Keratinocyte (primary cell): ENCODE data around the gene MRTO4. TPM values are rescaled to one million over a fixed set of nuclear protein-coding genes. Genes with fewer than 3 reads are reported as not detected.

Source experiments
- DNase-seq: peaks from one replicate; pipeline ENCODE4 v3.0.0-alpha.2; 2011; ENCODE audit warnings: low read depth, missing footprints, low spot score
- FAIRE-seq: peaks from 2 replicates; lab custom pipeline; 2011; peaks lifted over from hg19 to GRCh38; lab: Jason Lieb, UNC
- H2AFZ ChIP-seq: 2 replicates; pipeline ENCODE4 v1.6.0; 2012; ENCODE audit warnings: low read length, control low read depth, inconsistent platforms; ENCODE audit not compliant: control insufficient read depth
- H3K27ac ChIP-seq: 2 replicates; pipeline ENCODE4 v1.5.1; 2011; ENCODE audit warnings: low read length; ENCODE audit not compliant: control insufficient read depth, insufficient read depth
- H3K27me3 ChIP-seq: 3 replicates; pipeline ENCODE4 v1.6.0; 2011; ENCODE audit warnings: low read length; ENCODE audit not compliant: control insufficient read depth, insufficient read depth; ENCODE audit errors: extremely low read depth
- H3K36me3 ChIP-seq, 2 experiments: 2 replicates in 1 of 2; 3 replicates in 1 of 2; pipeline ENCODE4 v1.5.1; 2011; ENCODE audit warnings: low read length in 2 of 2, mild to moderate bottlenecking in 1 of 2; ENCODE audit not compliant: control insufficient read depth in 2 of 2, insufficient read depth in 2 of 2; ENCODE audit errors: extremely low read depth in 1 of 2
- H3K4me1 ChIP-seq: 3 replicates; pipeline ENCODE4 v1.5.1; 2011; ENCODE audit warnings: low read length; ENCODE audit not compliant: control insufficient read depth, insufficient read depth; ENCODE audit errors: extremely low read depth
- H3K4me2 ChIP-seq: 3 replicates; pipeline ENCODE4 v1.6.0; 2011; ENCODE audit warnings: low read depth, low read length; ENCODE audit not compliant: control insufficient read depth, insufficient read depth; ENCODE audit errors: extremely low read depth
- H3K4me3 ChIP-seq, 3 experiments: fragments of 200-600 bp in 1 of 3; sonication (generic) in 1 of 3; 2 replicates in 2 of 3; 3 replicates in 1 of 3; pipeline ENCODE4 v1.5.1; 2011 to 2016; ENCODE audit warnings: low read length in 3 of 3, mild to moderate bottlenecking in 3 of 3, control low read depth in 2 of 3, inconsistent platforms in 1 of 3, low read depth in 1 of 3, mixed read lengths in 1 of 3, mixed run types in 1 of 3, moderate library complexity in 1 of 3; ENCODE audit not compliant: control insufficient read depth in 2 of 3, insufficient read depth in 2 of 3; ENCODE audit errors: extremely low read depth in 1 of 3
- H3K79me2 ChIP-seq: 2 replicates; pipeline ENCODE4 v1.6.0; 2012; ENCODE audit warnings: low read length; ENCODE audit not compliant: control insufficient read depth, insufficient read depth
- H3K9ac ChIP-seq: 3 replicates; pipeline ENCODE4 v1.6.0; 2011; ENCODE audit warnings: low read length; ENCODE audit not compliant: control insufficient read depth, insufficient read depth; ENCODE audit errors: extremely low read depth
- H3K9me1 ChIP-seq: 3 replicates; pipeline ENCODE4 v1.6.0; 2011; ENCODE audit warnings: low read length; ENCODE audit not compliant: control insufficient read depth, insufficient read depth; ENCODE audit errors: extremely low read depth
- H3K9me3 ChIP-seq: 2 replicates; pipeline ENCODE4 v1.5.1; 2012; ENCODE audit warnings: low read depth, low read length; ENCODE audit not compliant: control insufficient read depth
- H4K20me1 ChIP-seq: 3 replicates; pipeline ENCODE4 v1.6.0; 2011; ENCODE audit warnings: low read length; ENCODE audit not compliant: control insufficient read depth, insufficient read depth; ENCODE audit errors: extremely low read depth
- EZH2 ChIP-seq: IDR thresholded peaks from one replicate; pipeline ENCODE4 v1.6.1; 2012; ENCODE audit warnings: inconsistent platforms, mild to moderate bottlenecking, low read length, moderate library complexity
- dilution Hi-C: fragments of 300-500 bp; cut with MboI; formaldehyde crosslinking; loops from one replicate; pipeline ENCODE4 v1.7.0; 2020; ENCODE audit warnings: low sequenced_read_pairs; ENCODE audit not compliant: extremely low pct_ligation_motif_present
- polyA plus RNA-seq, 5 experiments: library from polyadenylated mRNA; depleted of rRNA in 3 of 5; stranded (reverse) in 3 of 5; stranded (forward) in 1 of 5; unstranded in 1 of 5; fragments of >200 nt; gene quantifications; 1 replicate in 1 of 5; 2 replicates in 3 of 5; 3 replicates in 1 of 5; pipeline versions ENCODE4 v1.2.1 to v1.2.3, GENCODE V29; 2011 to 2012; ENCODE audit warnings: missing spikeins in 2 of 5, low read depth in 1 of 5, low replicate concordance in 1 of 5
- TF ChIP-seq, protein P1 (sequence below), 3 experiments: IDR thresholded peaks in 1 of 3; conservative IDR thresholded peaks in 1 of 3; optimal IDR thresholded peaks in 1 of 3; 2 replicates in 2 of 3; 3 replicates in 1 of 3; pipeline versions ENCODE3 to v1.5.1; 2011; ENCODE audit warnings: low read length in 3 of 3, mild to moderate bottlenecking in 3 of 3, moderate library complexity in 2 of 3, control low read depth in 1 of 3, inconsistent platforms in 1 of 3; ENCODE audit not compliant: insufficient read depth in 2 of 3; ENCODE audit errors: extremely low read depth in 1 of 3

Gene MRTO4
- polyA plus RNA-seq, 1 donor (not counting 4 experiments of a cell fraction or from before 2014, with no cell fraction given), result 50.2 TPM

DNA sequence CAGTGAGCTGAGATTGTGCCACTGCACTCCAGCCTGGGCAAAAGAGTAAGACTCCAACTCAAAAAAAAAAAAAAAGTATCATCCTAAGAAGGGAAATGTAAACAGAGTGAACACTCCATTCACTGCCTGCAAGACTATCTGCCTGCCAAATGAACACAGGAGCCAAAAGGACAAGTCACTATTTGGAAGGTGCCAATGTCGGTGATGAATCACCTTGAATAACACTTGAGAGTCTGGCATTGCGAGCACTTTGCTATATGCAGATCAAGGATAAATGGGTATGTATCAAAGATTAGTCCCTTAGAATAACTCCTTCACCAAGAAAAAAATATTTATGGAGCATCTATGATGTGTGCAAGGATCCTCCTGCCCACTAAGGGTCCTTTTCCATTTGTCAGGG lies 48.2 kb upstream of the MRTO4 start:
- peak; percentile 75 for FAIRE-seq
- H2AFZ ChIP-seq, result no peak overlapping the region

DNA sequence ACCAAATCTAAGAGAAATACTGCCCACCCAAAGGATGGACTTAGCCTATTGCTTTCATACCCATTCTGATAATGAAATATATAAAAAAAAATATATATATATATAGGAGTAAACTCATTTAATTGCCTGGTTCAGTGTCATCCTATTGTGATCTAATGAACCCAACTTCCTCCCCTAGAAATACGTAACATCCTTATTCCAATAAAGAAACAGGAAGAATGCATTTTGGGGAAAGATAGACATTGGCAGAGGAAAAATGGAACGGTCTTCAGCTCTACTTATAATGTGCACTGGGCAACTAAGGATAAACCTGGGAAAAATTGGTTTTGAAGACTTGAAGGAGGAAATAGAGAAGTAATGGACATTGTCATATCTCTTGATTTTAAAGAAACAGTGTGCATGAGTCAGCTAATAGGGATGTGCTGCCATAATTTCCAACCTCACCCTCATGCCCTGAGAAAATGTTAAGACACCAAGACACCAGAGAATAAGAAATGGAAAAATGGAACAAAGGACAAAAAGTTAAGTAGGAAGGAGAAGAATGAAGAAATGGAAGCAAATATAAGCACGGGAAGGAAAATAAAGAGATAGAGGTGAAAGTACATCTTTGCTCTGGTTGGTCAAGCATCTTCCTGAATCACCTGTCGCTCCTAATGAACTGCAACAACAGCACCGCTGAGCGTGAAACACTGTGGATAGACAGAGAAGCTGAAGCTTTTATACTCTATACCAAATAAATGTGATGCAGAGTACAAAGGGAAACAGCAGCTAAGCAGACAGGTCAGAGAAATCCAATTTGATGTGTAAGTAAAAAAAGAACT lies 46.9 kb upstream of the MRTO4 start:
- DNase-seq, result no peak
- Histone ChIP-seq H3K9me1 (no peaks in the 10 kb centered on the region), H3K9me3 (no peaks in the 10 kb centered on the region), H3K36me3 (peaks cover 6 to 11% of the 10 kb centered on the region in 2 experiments), H3K27me3 (no peaks in the 10 kb centered on the region), H3K4me3 (no peak overlapping the region), H3K4me2 (no peak overlapping the region), H2AFZ (no peak overlapping the region), H3K4me1 (peaks cover 23% of the 10 kb centered on the region), H3K27ac (no peak overlapping the region), H4K20me1 (peaks cover 11% of the 10 kb centered on the region), H3K79me2 (peaks cover 91% of the 10 kb centered on the region), H3K9ac (no peak overlapping the region)
- FAIRE-seq, result no peak
- dilution Hi-C loops, result no loop called here
- TF ChIP-seq EZH2, result no peak
- TF ChIP-seq, protein P1, sequence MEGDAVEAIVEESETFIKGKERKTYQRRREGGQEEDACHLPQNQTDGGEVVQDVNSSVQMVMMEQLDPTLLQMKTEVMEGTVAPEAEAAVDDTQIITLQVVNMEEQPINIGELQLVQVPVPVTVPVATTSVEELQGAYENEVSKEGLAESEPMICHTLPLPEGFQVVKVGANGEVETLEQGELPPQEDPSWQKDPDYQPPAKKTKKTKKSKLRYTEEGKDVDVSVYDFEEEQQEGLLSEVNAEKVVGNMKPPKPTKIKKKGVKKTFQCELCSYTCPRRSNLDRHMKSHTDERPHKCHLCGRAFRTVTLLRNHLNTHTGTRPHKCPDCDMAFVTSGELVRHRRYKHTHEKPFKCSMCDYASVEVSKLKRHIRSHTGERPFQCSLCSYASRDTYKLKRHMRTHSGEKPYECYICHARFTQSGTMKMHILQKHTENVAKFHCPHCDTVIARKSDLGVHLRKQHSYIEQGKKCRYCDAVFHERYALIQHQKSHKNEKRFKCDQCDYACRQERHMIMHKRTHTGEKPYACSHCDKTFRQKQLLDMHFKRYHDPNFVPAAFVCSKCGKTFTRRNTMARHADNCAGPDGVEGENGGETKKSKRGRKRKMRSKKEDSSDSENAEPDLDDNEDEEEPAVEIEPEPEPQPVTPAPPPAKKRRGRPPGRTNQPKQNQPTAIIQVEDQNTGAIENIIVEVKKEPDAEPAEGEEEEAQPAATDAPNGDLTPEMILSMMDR (optimal IDR thresholded peaks at IDR 0.05 in 1 of 3, IDR thresholded peaks at IDR 0.05 in 1 of 3, conservative IDR thresholded peaks at IDR 0.05 in 1 of 3; ENCODE audit: extremely low read depth in 1 of 3, insufficient read depth in 2 of 3, low read length in 3 of 3), result no peak

More for the DNA sequence above, 48.2 kb upstream of the MRTO4 start:
- dilution Hi-C loops, result no loop called here
- Histone ChIP-seq H3K4me2 (no peak overlapping the region), H3K27ac (no peak overlapping the region), H3K4me1 (peaks cover 23% of the 10 kb centered on the region), H3K9me1 (no peaks in the 10 kb centered on the region), H3K27me3 (no peaks in the 10 kb centered on the region), H3K9ac (no peak overlapping the region), H3K4me3 (no peak overlapping the region), H3K36me3 (peaks cover 13 to 14% of the 10 kb centered on the region in 2 experiments), H4K20me1 (peaks cover 11% of the 10 kb centered on the region), H3K79me2 (peaks cover 82% of the 10 kb centered on the region), H3K9me3 (no peaks in the 10 kb centered on the region)
- no peak for TF ChIP-seq EZH2
- TF ChIP-seq, protein P1 (optimal IDR thresholded peaks at IDR 0.05 in 1 of 3, IDR thresholded peaks at IDR 0.05 in 1 of 3, conservative IDR thresholded peaks at IDR 0.05 in 1 of 3; ENCODE audit: extremely low read depth in 1 of 3, insufficient read depth in 2 of 3, low read length in 3 of 3), result no peak
- peak; percentile 26 for DNase-seq
